ENCODE data around the gene TMEM63C. TPM values are rescaled to one million over a fixed set of nuclear protein-coding genes. Genes with fewer than 3 reads are reported as not detected.

Gene TMEM63C
- total RNA-seq, 2 experiments from 2014 or later: 3.3 to 3.6 TPM

DNA sequence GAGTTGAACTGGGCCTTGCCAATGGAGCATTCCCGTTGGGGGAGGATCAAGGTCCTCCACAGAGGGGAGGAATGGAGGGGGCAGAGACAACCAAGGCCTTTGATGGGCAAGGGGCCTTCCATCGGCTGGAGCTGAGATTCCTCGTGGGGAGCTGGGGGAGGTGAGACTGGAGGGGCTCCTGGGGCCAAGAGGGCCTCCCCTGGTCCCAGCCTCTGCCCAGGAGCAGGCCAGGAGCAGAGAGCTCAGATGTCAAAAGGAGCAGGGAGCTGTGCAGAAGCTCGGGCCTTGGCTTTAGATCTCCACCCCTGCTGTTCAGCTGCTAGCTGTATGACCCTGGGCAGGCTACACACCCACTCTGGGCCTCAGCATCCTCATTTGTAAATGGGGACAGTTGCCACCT, 24.0 kb downstream of the TMEM63C start:
- no peaks in the 10 kb centered on the region for H3K36me3 Mint-ChIP-seq (ENCODE audit: low read depth)
- ChIA-PET CTCF (interaction anchor here (1.6 kb wide), 1 partner anchor 53 kb away, joined by 9 read pairs; no protein-coding TSS in a partner anchor), POLR2A (no interaction called here)
- ATAC-seq (no peak), DNase-seq (no peak)
- no peaks in the 10 kb centered on the region for H3K4me1 Mint-ChIP-seq (ENCODE audit: low read depth)
- no peak overlapping the region for H3K27ac Mint-ChIP-seq
- intact Hi-C loops (cut with micrococcal nuclease): no loop called here
- H3K27me3 Mint-ChIP-seq: no peaks in the 10 kb centered on the region
- H3K4me3 Mint-ChIP-seq: no peak overlapping the region
- TF ChIP-seq, protein P1, sequence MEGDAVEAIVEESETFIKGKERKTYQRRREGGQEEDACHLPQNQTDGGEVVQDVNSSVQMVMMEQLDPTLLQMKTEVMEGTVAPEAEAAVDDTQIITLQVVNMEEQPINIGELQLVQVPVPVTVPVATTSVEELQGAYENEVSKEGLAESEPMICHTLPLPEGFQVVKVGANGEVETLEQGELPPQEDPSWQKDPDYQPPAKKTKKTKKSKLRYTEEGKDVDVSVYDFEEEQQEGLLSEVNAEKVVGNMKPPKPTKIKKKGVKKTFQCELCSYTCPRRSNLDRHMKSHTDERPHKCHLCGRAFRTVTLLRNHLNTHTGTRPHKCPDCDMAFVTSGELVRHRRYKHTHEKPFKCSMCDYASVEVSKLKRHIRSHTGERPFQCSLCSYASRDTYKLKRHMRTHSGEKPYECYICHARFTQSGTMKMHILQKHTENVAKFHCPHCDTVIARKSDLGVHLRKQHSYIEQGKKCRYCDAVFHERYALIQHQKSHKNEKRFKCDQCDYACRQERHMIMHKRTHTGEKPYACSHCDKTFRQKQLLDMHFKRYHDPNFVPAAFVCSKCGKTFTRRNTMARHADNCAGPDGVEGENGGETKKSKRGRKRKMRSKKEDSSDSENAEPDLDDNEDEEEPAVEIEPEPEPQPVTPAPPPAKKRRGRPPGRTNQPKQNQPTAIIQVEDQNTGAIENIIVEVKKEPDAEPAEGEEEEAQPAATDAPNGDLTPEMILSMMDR (IDR thresholded peaks at IDR 0.05): no peak
- H3K9me3 Mint-ChIP-seq: no peaks in the 10 kb centered on the region

DNA sequence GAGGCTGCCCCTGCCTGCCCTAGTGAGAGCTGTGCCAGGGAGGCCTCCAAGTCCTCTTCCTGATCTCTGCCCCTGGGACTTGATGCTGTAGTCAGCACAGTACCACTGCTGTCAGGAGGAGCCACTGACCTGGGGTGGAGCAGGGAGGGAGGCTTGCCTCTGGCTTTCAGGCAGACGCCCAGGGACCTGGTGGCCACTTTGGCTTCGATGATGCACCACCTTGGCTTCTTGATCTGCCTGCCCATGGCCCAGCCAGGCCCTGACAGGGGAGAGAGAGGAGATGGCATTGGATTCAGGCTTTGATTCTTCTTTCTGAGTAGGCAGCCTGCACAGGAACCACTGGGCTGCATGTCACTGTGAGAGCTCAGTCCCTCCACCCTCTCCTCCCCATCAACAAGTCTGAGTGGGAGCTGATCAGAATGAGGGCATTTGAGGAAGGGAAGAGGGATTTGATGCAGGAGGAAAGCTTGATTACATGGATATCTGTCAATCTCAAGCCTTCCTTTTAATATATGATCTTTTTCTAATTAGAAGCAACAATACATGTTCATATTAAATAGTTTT, 24.7 kb downstream of the TMEM63C start:
- no peaks in the 10 kb centered on the region for H3K36me3 Mint-ChIP-seq (ENCODE audit: low read depth)
- POLR2A ChIA-PET: no interaction called here

DNA sequence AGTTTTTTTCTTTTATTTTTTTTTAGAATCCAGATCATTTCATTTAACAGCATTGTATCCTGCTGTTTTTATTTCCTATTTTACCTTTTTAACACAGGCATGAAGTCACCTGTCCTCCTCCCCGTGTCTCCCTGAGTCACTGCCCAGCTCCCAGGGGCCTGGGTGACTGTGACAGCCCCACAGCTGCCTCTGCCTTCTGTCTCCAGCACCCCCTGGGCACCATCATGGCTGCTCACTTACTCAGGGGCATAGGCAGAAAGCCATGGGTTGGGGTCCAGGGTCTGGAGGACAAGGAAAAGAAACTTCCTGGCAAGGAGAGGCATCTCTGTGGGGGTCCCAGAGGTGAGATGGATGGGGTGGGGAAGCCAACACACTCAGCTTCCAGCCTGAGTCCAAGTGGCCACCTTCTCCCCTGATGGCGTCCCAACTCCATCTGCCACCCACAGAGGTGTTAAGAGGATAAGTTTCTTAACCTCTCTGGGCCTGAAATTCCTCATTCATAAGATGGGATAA, 25.3 kb downstream of the TMEM63C start:
- ChIA-PET POLR2A (no interaction called here), CTCF (interaction anchor here (1.4 kb wide), 1 partner anchor 55 kb away, joined by 7 read pairs; no protein-coding TSS in a partner anchor)
- no peaks in the 10 kb centered on the region for H3K36me3 Mint-ChIP-seq (ENCODE audit: low read depth)
- H3K4me3 Mint-ChIP-seq: no peak overlapping the region
- ATAC-seq (no peak), DNase-seq (no peak)
- H3K27ac Mint-ChIP-seq: no peak overlapping the region
- intact Hi-C loops (cut with micrococcal nuclease): no loop called here
- TF ChIP-seq, protein P1 (IDR thresholded peaks at IDR 0.05): no peak
- H3K9me3 Mint-ChIP-seq: no peaks in the 10 kb centered on the region
- peaks cover 3% of the 10 kb centered on the region for H3K27me3 Mint-ChIP-seq
- H3K4me1 Mint-ChIP-seq (ENCODE audit: low read depth): no peaks in the 10 kb centered on the region

More for the DNA sequence above, 24.7 kb downstream of the TMEM63C start:
- Mint-ChIP-seq H3K9me3 (no peaks in the 10 kb centered on the region), H3K27ac (no peak overlapping the region), H3K4me1 (ENCODE audit: low read depth) (no peaks in the 10 kb centered on the region), H3K4me3 (no peak overlapping the region), H3K27me3 (peaks cover under 1% of the 10 kb centered on the region)
- TF ChIP-seq, protein P1 (IDR thresholded peaks at IDR 0.05): no peak
- intact Hi-C loops (cut with micrococcal nuclease): no loop called here
- DNase-seq: no peak
- ATAC-seq: no peak
- CTCF ChIA-PET: interaction anchor here (1.4 kb wide), 1 partner anchor 55 kb away, joined by 7 read pairs; no protein-coding TSS in a partner anchor

DNA sequence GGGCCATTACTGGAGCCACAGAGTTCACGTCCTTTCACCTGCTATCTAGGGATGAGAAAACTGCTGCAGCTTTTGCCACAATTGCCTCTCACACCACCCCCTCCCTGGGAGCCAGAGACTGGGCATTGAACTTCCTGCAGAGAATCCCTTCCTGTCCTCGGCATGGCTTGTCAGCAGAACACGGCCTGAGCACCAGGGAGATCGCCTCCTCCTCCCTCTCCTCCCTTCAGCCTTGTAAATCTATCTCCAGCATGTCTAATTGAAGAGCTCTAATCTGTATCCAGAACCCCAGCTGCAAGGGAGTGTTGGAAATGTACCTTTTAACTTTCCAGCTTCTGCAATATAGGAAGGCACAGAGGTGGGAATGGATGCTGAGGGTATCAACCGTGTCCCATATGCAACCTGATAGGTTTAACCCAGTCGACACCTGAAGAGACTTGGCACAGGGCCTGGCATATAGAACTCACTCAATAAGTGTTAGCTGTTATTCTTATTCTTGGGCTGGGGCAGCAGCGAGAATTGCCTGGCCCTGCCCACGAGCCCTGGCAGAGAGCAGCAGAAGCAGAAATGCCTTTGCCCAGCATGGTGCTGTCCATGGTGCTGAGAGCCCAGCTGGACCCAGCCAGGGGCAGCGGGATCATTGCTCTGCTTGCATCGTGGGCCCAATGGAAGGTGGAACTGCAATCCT, 26.8 kb downstream of the TMEM63C start:
- H3K27ac Mint-ChIP-seq: no peak overlapping the region
- DNase-seq (peak; percentile 66), ATAC-seq (peak; percentile 52)
- TF ChIP-seq, protein P1 (IDR thresholded peaks at IDR 0.05): no peak
- peaks cover 3% of the 10 kb centered on the region for H3K27me3 Mint-ChIP-seq
- H3K4me1 Mint-ChIP-seq (ENCODE audit: low read depth): no peaks in the 10 kb centered on the region
- no peak overlapping the region for H3K4me3 Mint-ChIP-seq
- H3K9me3 Mint-ChIP-seq: no peaks in the 10 kb centered on the region
- ChIA-PET POLR2A (no interaction called here), CTCF (interaction anchor here (1.5 kb wide), 1 partner anchor 13 kb away, joined by 4 read pairs; no protein-coding TSS in a partner anchor)
- no peaks in the 10 kb centered on the region for H3K36me3 Mint-ChIP-seq (ENCODE audit: low read depth)
- intact Hi-C loops (cut with micrococcal nuclease): no loop called here

DNA sequence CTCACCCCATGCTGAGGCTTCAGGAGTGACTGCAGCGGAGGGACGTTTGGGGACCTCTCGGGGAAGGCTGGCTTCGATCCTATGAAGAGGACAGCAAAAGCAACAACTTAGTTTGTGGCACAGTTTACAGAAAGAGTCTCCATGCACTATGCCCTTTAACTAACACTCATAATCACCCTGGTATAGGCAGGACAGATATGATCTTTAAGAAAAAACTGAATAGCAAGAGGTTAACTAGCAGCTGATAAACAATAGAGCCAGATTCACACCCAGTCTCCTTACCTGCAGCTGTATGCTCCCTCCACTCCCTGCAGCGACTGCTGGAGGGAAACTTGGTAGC, 27.4 kb downstream of the TMEM63C start:
- TF ChIP-seq, protein P1 (IDR thresholded peaks at IDR 0.05): no peak
- no peak overlapping the region for H3K27ac Mint-ChIP-seq
- no peaks in the 10 kb centered on the region for H3K9me3 Mint-ChIP-seq
- intact Hi-C loops (cut with micrococcal nuclease): no loop called here
- ChIA-PET POLR2A (no interaction called here), CTCF (interaction anchor here (0.6 kb wide), 1 partner anchor 68 kb away, joined by 3 read pairs; the partner anchor contains the start of gene ZDHHC22)
- H3K4me3 Mint-ChIP-seq: no peak overlapping the region
- ATAC-seq (no peak), DNase-seq (no peak)
- no peaks in the 10 kb centered on the region for H3K4me1 Mint-ChIP-seq (ENCODE audit: low read depth)
- peaks cover 4% of the 10 kb centered on the region for H3K27me3 Mint-ChIP-seq
- H3K36me3 Mint-ChIP-seq (ENCODE audit: low read depth): no peaks in the 10 kb centered on the region

Data from activated CD8-positive, alpha-beta T cell treated with anti-CD3 and anti-CD28 coated beads for 36 hours (primary cell).